ENCODE measurements around the gene SEPTIN11. TPM values are rescaled to one million over a fixed set of nuclear protein-coding genes. Genes with fewer than 3 reads are reported as not detected.

The SEPTIN11 gene
- total and polyA plus RNA-seq, 4 donors = 17.2 to 37.4 (median 25.1) TPM

DNA sequence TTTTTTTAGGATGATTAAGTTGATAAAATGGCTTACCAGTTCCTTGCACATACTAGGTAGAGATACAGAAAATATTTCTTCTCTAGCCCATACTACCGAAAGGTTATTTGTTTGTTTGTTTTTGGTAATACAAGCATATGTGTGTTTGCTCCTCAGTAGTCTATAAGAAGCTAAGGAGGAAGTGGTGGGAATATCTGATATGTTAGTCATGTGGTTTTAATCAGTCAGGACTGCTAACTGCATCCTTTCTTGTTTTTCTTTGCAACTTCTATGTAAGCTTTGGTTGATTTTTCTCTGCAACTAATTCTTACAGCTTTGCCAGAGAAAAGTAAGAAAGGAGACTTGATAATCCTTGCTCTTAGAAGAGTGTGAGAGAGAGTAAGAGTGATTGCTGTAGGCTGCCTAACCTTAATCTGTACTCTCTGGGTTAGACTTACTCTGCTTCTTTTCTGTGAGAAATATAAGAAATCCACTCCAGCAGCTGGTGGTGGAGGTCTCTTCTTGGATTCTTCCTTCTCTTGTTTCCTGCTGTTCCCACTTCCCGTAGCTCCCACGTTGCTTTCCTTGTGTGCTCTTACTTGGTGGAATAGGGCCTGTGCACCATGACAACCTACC lies 28.3 kb downstream of the SEPTIN11 start (continued):
- TF ChIP-seq, protein P1, sequence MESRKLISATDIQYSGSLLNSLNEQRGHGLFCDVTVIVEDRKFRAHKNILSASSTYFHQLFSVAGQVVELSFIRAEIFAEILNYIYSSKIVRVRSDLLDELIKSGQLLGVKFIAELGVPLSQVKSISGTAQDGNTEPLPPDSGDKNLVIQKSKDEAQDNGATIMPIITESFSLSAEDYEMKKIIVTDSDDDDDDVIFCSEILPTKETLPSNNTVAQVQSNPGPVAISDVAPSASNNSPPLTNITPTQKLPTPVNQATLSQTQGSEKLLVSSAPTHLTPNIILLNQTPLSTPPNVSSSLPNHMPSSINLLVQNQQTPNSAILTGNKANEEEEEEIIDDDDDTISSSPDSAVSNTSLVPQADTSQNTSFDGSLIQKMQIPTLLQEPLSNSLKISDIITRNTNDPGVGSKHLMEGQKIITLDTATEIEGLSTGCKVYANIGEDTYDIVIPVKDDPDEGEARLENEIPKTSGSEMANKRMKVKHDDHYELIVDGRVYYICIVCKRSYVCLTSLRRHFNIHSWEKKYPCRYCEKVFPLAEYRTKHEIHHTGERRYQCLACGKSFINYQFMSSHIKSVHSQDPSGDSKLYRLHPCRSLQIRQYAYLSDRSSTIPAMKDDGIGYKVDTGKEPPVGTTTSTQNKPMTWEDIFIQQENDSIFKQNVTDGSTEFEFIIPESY (IDR thresholded peaks at IDR 0.05) = no peak
- TF ChIP-seq GABPA (IDR thresholded peaks at IDR 0.05 in 1 of 2, conservative IDR thresholded peaks at IDR 0.05 in 1 of 2) (no peak), FOXA2 (IDR thresholded peaks at IDR 0.05) (no peak), NR2F2 (IDR thresholded peaks at IDR 0.05) (no peak), RXRA (IDR thresholded peaks at IDR 0.05) (no peak), YY1 (IDR thresholded peaks at IDR 0.05) (no peak)

DNA sequence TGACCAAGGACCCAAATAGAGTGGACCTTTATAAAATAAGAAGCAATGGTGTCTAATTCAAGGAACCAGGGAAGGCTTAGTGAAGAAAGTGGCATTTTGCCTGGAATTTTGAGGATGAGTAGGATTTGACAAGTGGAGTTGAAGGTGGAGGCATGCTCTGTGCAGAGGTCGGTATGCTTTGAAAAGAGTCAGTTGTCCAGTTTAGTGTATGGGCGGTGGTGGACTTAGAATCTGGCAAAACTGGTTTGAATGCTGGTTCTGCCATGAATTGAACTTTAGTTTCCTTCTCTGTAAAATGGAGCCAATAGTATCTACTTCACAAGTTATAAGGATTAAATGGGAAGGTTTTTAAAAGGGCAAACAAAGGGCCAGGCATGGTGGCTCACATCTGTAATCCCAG lies 29.7 kb downstream of the SEPTIN11 start:
- Histone ChIP-seq H3K36me3 (ENCODE audit: control insufficient read depth in 4 of 4, insufficient read depth in 3 of 4, low read depth in 1 of 4, low read length in 3 of 4) (no peaks in the 10 kb centered on the region), H3K27ac (ENCODE audit: low read depth in 1 of 2, low read length in 2 of 2) (no peak overlapping the region), H3K4me3 (ENCODE audit: low read depth in 1 of 3, low read length in 3 of 3) (no peak overlapping the region), H3K9me3 (ENCODE audit: control insufficient read depth in 4 of 4, low read length in 3 of 4) (no peaks in the 10 kb centered on the region), H3K4me1 (ENCODE audit: control insufficient read depth in 4 of 4, insufficient read depth in 4 of 4, low read length in 3 of 4) (peaks cover 2 to 10% (median 4%) of the 10 kb centered on the region in 4 donors), H3K27me3 (ENCODE audit: control insufficient read depth in 4 of 4, insufficient read depth in 4 of 4, low read length in 3 of 4) (no peaks in the 10 kb centered on the region), H3K9ac (ENCODE audit: low read depth in 1 of 2, low read length in 2 of 2) (no peak overlapping the region)
- WGBS = 96% methylated on average over 2 of the region's 2 CpGs
- DNase-seq (ENCODE audit: low spot score) = no peak
- TF ChIP-seq HNF4G (IDR thresholded peaks at IDR 0.05) (no peak), RAD21 (IDR thresholded peaks at IDR 0.05) (no peak), EGR1 (IDR thresholded peaks at IDR 0.05; ENCODE audit: low read depth in 2 of 2) (no peak), SP1 (IDR thresholded peaks at IDR 0.05) (no peak), HNF4A (conservative IDR thresholded peaks at IDR 0.05) (no peak), TAF1 (conservative IDR thresholded peaks at IDR 0.05) (no peak), NR2F2 (IDR thresholded peaks at IDR 0.05) (no peak), RXRA (IDR thresholded peaks at IDR 0.05) (no peak), JUND (IDR thresholded peaks at IDR 0.05) (no peak)
- TF ChIP-seq, protein P1 (IDR thresholded peaks at IDR 0.05) = no peak
- TF ChIP-seq, protein P2, sequence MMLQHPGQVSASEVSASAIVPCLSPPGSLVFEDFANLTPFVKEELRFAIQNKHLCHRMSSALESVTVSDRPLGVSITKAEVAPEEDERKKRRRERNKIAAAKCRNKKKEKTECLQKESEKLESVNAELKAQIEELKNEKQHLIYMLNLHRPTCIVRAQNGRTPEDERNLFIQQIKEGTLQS (IDR thresholded peaks at IDR 0.05) = no peak
- TF ChIP-seq, protein P3, sequence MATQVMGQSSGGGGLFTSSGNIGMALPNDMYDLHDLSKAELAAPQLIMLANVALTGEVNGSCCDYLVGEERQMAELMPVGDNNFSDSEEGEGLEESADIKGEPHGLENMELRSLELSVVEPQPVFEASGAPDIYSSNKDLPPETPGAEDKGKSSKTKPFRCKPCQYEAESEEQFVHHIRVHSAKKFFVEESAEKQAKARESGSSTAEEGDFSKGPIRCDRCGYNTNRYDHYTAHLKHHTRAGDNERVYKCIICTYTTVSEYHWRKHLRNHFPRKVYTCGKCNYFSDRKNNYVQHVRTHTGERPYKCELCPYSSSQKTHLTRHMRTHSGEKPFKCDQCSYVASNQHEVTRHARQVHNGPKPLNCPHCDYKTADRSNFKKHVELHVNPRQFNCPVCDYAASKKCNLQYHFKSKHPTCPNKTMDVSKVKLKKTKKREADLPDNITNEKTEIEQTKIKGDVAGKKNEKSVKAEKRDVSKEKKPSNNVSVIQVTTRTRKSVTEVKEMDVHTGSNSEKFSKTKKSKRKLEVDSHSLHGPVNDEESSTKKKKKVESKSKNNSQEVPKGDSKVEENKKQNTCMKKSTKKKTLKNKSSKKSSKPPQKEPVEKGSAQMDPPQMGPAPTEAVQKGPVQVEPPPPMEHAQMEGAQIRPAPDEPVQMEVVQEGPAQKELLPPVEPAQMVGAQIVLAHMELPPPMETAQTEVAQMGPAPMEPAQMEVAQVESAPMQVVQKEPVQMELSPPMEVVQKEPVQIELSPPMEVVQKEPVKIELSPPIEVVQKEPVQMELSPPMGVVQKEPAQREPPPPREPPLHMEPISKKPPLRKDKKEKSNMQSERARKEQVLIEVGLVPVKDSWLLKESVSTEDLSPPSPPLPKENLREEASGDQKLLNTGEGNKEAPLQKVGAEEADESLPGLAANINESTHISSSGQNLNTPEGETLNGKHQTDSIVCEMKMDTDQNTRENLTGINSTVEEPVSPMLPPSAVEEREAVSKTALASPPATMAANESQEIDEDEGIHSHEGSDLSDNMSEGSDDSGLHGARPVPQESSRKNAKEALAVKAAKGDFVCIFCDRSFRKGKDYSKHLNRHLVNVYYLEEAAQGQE (IDR thresholded peaks at IDR 0.05) = no peak
- TF ChIP-seq, protein P4, sequence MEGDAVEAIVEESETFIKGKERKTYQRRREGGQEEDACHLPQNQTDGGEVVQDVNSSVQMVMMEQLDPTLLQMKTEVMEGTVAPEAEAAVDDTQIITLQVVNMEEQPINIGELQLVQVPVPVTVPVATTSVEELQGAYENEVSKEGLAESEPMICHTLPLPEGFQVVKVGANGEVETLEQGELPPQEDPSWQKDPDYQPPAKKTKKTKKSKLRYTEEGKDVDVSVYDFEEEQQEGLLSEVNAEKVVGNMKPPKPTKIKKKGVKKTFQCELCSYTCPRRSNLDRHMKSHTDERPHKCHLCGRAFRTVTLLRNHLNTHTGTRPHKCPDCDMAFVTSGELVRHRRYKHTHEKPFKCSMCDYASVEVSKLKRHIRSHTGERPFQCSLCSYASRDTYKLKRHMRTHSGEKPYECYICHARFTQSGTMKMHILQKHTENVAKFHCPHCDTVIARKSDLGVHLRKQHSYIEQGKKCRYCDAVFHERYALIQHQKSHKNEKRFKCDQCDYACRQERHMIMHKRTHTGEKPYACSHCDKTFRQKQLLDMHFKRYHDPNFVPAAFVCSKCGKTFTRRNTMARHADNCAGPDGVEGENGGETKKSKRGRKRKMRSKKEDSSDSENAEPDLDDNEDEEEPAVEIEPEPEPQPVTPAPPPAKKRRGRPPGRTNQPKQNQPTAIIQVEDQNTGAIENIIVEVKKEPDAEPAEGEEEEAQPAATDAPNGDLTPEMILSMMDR (IDR thresholded peaks at IDR 0.05; ENCODE audit: low read depth, low read length, missing input control) = no peak
- TF ChIP-seq, protein P5, sequence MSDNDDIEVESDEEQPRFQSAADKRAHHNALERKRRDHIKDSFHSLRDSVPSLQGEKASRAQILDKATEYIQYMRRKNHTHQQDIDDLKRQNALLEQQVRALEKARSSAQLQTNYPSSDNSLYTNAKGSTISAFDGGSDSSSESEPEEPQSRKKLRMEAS (IDR thresholded peaks at IDR 0.05) = no peak

Measured in liver (tissue), 9 donors.